WERI-Rb-1 (cell line): ENCODE data around the gene FAM3B.

Experiments
- DNase-seq: peaks from one replicate; pipeline ENCODE4 v3.0.0-alpha.2; 2020
- H3K27ac ChIP-seq: fragments of 250-450 bp; sonication (Bioruptor Pico); 2 replicates; pipeline ENCODE4 v1.5.1; 2020; ENCODE audit warnings: mild to moderate bottlenecking, moderate library complexity
- H3K27me3 ChIP-seq: fragments of 250-450 bp; sonication (Bioruptor Pico); 2 replicates; pipeline ENCODE4 v1.5.1; 2021; ENCODE audit warnings: mild to moderate bottlenecking, low read depth, moderate library complexity; ENCODE audit not compliant: insufficient read depth, severe bottlenecking
- H3K36me3 ChIP-seq: fragments of 250-450 bp; sonication (Bioruptor Pico); 2 replicates; pipeline ENCODE4 v1.5.1; 2020; ENCODE audit warnings: mild to moderate bottlenecking, moderate library complexity
- H3K4me3 ChIP-seq: 2 replicates; pipeline ENCODE4 v1.5.1; 2011; ENCODE audit warnings: low read depth, mild to moderate bottlenecking, control low read depth, low read length
- H3K9me3 ChIP-seq: fragments of 250-450 bp; sonication (Bioruptor Pico); 2 replicates; pipeline ENCODE4 v1.5.1; 2021; ENCODE audit warnings: mild to moderate bottlenecking, moderate library complexity; ENCODE audit not compliant: severe bottlenecking
- CTCF ChIP-seq: IDR thresholded peaks from 2 replicates; pipeline ENCODE4 v1.5.1; 2011; ENCODE audit warnings: low read depth, mild to moderate bottlenecking, control low read depth, inconsistent platforms, low read length

The FAM3B gene

GRCh38 chr21:41315726-41316125 lies 875 bp upstream of the FAM3B start:
- no peak for DNase-seq
- H3K4me3 ChIP-seq: no peak overlapping the region
- no peaks in the 10 kb centered on the region for H3K27me3 ChIP-seq
- no peak for TF ChIP-seq CTCF
- H3K9me3 ChIP-seq: no peaks in the 10 kb centered on the region
- H3K27ac ChIP-seq: no peak overlapping the region
- H3K36me3 ChIP-seq: no peaks in the 10 kb centered on the region

GRCh38 chr21:41317063-41317392 lies 427 bp downstream of the FAM3B start:
- H3K9me3 ChIP-seq: no peaks in the 10 kb centered on the region
- H3K4me3 ChIP-seq: no peak overlapping the region
- no peak overlapping the region for H3K27ac ChIP-seq
- no peak for DNase-seq
- no peak for TF ChIP-seq CTCF
- no peaks in the 10 kb centered on the region for H3K36me3 ChIP-seq
- H3K27me3 ChIP-seq: no peaks in the 10 kb centered on the region

GRCh38 chr21:41317458-41317857 lies 857 bp downstream of the FAM3B start:
- TF ChIP-seq CTCF: no peak

GRCh38 chr21:41318218-41318617 lies 1.6 kb downstream of the FAM3B start:
- Histone ChIP-seq H3K27me3 (no peaks in the 10 kb centered on the region), H3K4me3 (no peak overlapping the region), H3K27ac (no peak overlapping the region), H3K36me3 (no peaks in the 10 kb centered on the region), H3K9me3 (no peaks in the 10 kb centered on the region)
- no peak for TF ChIP-seq CTCF
- no peak for DNase-seq

More at GRCh38 chr21:41317458-41317857, 857 bp downstream of the FAM3B start:
- Histone ChIP-seq H3K36me3 (no peaks in the 10 kb centered on the region), H3K27me3 (no peaks in the 10 kb centered on the region), H3K27ac (no peak overlapping the region), H3K4me3 (no peak overlapping the region), H3K9me3 (no peaks in the 10 kb centered on the region)
- DNase-seq: no peak

GRCh38 chr21:41319273-41319672 lies 2.7 kb downstream of the FAM3B start:
- H3K27me3 ChIP-seq: no peaks in the 10 kb centered on the region
- no peaks in the 10 kb centered on the region for H3K36me3 ChIP-seq
- TF ChIP-seq CTCF: no peak
- no peak overlapping the region for H3K4me3 ChIP-seq
- no peaks in the 10 kb centered on the region for H3K9me3 ChIP-seq
- no peak for DNase-seq
- no peak overlapping the region for H3K27ac ChIP-seq

- Histone ChIP-seq H3K27me3 (no peaks in the 10 kb centered on the region), H3K36me3 (no peaks in the 10 kb centered on the region), H3K27ac (no peak overlapping the region), H3K9me3 (no peaks in the 10 kb centered on the region), H3K4me3 (no peak overlapping the region)
- no peak for DNase-seq
- TF ChIP-seq CTCF: no peak
These were observed 4.8 kb downstream of the FAM3B start for GRCh38 chr21:41321211-41321907.
